ENCODE data around the gene C19orf81.

C19orf81 gene

GRCh38 chr19:50660088-50660366, 10.8 kb downstream of the C19orf81 start:
- no peak overlapping the region for H3K4me3 ChIP-seq (ENCODE audit: low read depth, low read length)
- in situ Hi-C loops (cut with HindIII; ENCODE audit: low sequenced_read_pairs) = no loop called here
- no peak for TF ChIP-seq CTCF (IDR thresholded peaks at IDR 0.05; ENCODE audit: low read depth, low read length)
- no peak for DNase-seq (ENCODE audit: low read depth, low spot score)

DNA sequence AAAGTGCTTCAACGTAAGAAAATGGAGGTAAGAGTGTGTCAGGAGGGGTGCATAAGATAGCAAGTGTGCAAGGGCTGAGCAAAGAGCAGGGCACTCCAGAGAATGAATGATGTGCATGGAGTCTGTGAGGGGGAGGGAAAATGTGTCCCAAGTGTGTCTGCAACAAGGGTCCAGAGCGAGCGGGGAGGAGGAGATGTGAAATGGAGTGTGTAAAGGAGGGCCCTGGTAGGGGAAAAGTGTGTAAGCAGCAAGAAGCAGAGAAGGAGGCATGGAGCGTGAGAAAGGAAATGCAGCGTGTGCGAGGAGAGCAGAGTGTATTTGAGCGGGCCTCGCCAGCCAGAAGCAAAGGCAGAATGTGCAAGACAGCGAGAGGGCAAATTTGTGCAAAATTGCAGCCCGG, 11.8 kb downstream of the C19orf81 start:
- no peak for TF ChIP-seq CTCF (IDR thresholded peaks at IDR 0.05; ENCODE audit: low read depth, low read length)

GRCh38 chr19:50661766-50662650, 12.8 kb downstream of the C19orf81 start:
- H3K4me3 ChIP-seq (ENCODE audit: low read depth, low read length) = no peak overlapping the region
- in situ Hi-C loops (cut with HindIII; ENCODE audit: low sequenced_read_pairs) = no loop called here
- DNase-seq (ENCODE audit: low read depth, low spot score) = no peak
- TF ChIP-seq CTCF (IDR thresholded peaks at IDR 0.05; ENCODE audit: low read depth, low read length) = no peak

More for the DNA sequence above, 11.8 kb downstream of the C19orf81 start:
- no peak overlapping the region for H3K4me3 ChIP-seq (ENCODE audit: low read depth, low read length)
- no peak for DNase-seq (ENCODE audit: low read depth, low spot score)
- in situ Hi-C loops (cut with HindIII; ENCODE audit: low sequenced_read_pairs) = no loop called here

DNA sequence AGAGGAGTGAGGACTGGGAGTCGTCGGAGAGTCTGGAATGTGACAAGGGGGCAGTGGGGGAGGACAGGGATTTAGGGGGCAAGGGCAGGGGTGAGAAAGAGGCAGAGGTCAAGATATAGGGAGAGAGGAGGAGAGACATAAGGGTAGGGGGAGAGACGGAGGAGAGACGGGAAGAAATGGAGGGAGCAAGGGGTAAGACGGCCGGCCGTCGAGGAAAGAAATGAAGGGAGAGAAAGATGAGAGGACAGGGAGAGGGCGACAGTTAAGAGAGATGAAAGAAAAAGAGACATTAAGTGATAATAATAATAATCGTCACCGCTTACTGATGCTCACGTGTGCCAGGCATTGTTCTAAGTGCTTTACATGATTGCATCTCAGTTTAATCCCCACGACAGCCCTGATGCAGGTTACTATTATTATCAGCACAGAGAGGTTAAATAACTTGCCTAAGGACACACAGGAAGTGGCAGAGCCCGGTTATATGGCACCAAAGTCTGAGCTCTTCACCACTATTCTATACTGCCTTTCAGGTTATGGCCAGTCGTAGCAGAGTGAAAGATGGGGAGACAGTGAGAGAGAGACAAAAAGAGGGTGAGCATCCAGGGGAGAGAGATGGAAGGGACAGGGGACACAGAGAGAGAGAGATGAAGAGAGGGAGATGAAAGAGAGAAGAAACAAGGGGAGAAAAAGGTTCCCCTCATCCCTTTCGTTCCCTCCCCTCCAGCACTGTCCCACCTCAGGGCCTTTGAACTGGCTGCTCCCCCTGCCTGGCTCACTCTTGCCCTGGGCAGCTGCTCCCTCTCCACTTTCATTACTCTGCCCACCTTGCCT, 13.6 kb downstream of the C19orf81 start:
- DNase-seq (ENCODE audit: low read depth, low spot score) = no peak
- no peak for TF ChIP-seq CTCF (IDR thresholded peaks at IDR 0.05; ENCODE audit: low read depth, low read length)
- in situ Hi-C loops (cut with HindIII; ENCODE audit: low sequenced_read_pairs) = no loop called here

DNA sequence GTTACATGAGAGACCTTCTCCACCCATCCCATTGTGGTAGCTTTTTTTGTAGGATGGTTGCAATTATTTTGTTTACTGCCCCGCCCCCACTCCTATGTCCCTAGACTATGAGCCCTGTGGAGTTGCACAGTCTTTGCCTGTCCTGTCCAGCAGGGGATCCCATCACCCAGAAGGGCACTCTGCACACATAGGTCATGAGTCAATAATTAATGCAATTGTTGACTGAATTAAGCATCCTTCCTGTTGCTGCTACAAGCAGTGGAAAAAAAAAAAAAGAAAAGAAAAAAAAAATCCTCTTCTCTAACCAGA, 14.2 kb downstream of the C19orf81 start:
- in situ Hi-C loops (cut with HindIII; ENCODE audit: low sequenced_read_pairs) = no loop called here
- no peak for DNase-seq (ENCODE audit: low read depth, low spot score)
- H3K4me3 ChIP-seq (ENCODE audit: low read depth, low read length) = no peak overlapping the region
- no peak for TF ChIP-seq CTCF (IDR thresholded peaks at IDR 0.05; ENCODE audit: low read depth, low read length)

More for the DNA sequence above, 13.6 kb downstream of the C19orf81 start:
- H3K4me3 ChIP-seq (ENCODE audit: low read depth, low read length) = no peak overlapping the region

DNA sequence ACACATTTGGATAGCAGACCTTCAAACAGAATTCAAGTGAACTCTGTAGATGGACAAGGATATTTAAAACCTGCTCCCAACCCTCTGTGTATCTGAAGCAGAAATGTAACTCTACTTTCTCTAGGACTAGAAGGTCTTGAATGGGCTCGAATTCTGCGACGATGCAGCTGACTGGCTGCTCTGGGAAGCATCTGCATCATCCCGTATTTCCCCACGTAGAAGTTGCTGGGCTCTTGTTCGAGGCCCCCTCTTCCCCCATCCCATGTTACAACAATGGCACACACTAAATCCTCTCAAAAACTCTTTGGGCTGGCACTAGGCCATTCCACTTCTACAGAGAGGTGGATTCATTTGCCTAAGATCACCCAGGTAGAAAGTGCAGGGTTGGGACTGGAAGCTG, 15.0 kb downstream of the C19orf81 start:
- DNase-seq (ENCODE audit: low read depth, low spot score) = no peak
- no peak for TF ChIP-seq CTCF (IDR thresholded peaks at IDR 0.05; ENCODE audit: low read depth, low read length)
- no peak overlapping the region for H3K4me3 ChIP-seq (ENCODE audit: low read depth, low read length)
- in situ Hi-C loops (cut with HindIII; ENCODE audit: low sequenced_read_pairs) = no loop called here
